Ascending aorta (tissue), 2 donors: ENCODE measurements around the gene CTNNA2. TPM values are rescaled to one million over a fixed set of nuclear protein-coding genes. Genes with fewer than 3 reads are reported as not detected.

Source experiments
- DNase-seq, 2 donors: peaks; one replicate each; pipeline ENCODE4 v3.0.0-alpha.2; 2019; ENCODE audit warnings: low spot score in 2 of 2
- H3K27ac ChIP-seq, 2 donors: fragments of 200-600 bp; sonication (generic); one replicate each; pipeline ENCODE4 v1.5.1; 2016 to 2017; ENCODE audit warnings: mild to moderate bottlenecking in 1 of 2
- H3K27me3 ChIP-seq: fragments of 200-600 bp; sonication (generic); one replicate; pipeline ENCODE4 v1.5.1; 2017
- H3K36me3 ChIP-seq, 2 donors: fragments of 200-600 bp; sonication (generic); one replicate each; pipeline ENCODE4 v1.5.1; 2016
- H3K4me1 ChIP-seq, 2 donors: fragments of 200-600 bp; sonication (generic); one replicate each; pipeline ENCODE4 v1.5.1; 2016 to 2017; ENCODE audit warnings: mild to moderate bottlenecking in 1 of 2
- H3K4me3 ChIP-seq, 2 donors: fragments of 200-600 bp; sonication (generic); one replicate each; pipeline ENCODE4 v1.5.1; 2016 to 2017; ENCODE audit warnings: mild to moderate bottlenecking in 1 of 2
- H3K9me3 ChIP-seq, 2 donors: fragments of 200-600 bp; sonication (generic); one replicate each; pipeline ENCODE4 v1.5.1; 2016
- CTCF ChIP-seq, 3 experiments: fragments of 200-600 bp in 2 of 3; fragments of 450-650 bp in 1 of 3; sonication (generic) in 2 of 3; IDR thresholded peaks; one replicate each; pipeline ENCODE4 v1.5.1; 2016 to 2019; ENCODE audit warnings: antibody characterized with exemption in 3 of 3, mild to moderate bottlenecking in 1 of 3, moderate library complexity in 1 of 3
- intact Hi-C: fragments of 100-400 bp; cut with DNase I; formaldehyde crosslinking; loops from one replicate; pipeline ENCODE4 v1.15.1; 2023
- total RNA-seq: library from RNA; depleted of rRNA; stranded (reverse); fragments of >200 nt; gene quantifications from one replicate; pipeline ENCODE4 v1.1.0, GENCODE V29; 2016

Gene CTNNA2
- total RNA-seq, 1 donor from 2014 or later = not detected

- TF ChIP-seq CTCF (IDR thresholded peaks at IDR 0.05) = no peak
- Histone ChIP-seq H3K9me3 (no peaks in the 10 kb centered on the region), H3K27me3 (no peaks in the 10 kb centered on the region), H3K36me3 (no peaks in the 10 kb centered on the region), H3K4me3 (no peak overlapping the region), H3K4me1 (no peaks in the 10 kb centered on the region), H3K27ac (no peak overlapping the region)
- DNase-seq = no peak
- intact Hi-C loops = no loop called here
Observed at GRCh38 chr2:80469428-80469827, 956.6 kb downstream of the CTNNA2 start.

- DNase-seq = no peak
- Histone ChIP-seq H3K9me3 (no peaks in the 10 kb centered on the region), H3K27me3 (no peaks in the 10 kb centered on the region), H3K27ac (no peak overlapping the region), H3K4me1 (no peaks in the 10 kb centered on the region), H3K36me3 (no peaks in the 10 kb centered on the region), H3K4me3 (no peak overlapping the region)
- intact Hi-C loops = no loop called here
- no peak for TF ChIP-seq CTCF (IDR thresholded peaks at IDR 0.05)
Observed at GRCh38 chr2:80473069-80473468, 960.2 kb downstream of the CTNNA2 start.

- no peak for TF ChIP-seq CTCF (IDR thresholded peaks at IDR 0.05)
- Histone ChIP-seq H3K36me3 (no peaks in the 10 kb centered on the region), H3K9me3 (no peaks in the 10 kb centered on the region), H3K27ac (no peak overlapping the region), H3K27me3 (no peaks in the 10 kb centered on the region), H3K4me3 (no peak overlapping the region), H3K4me1 (no peaks in the 10 kb centered on the region)
- intact Hi-C loops = no loop called here
- DNase-seq = no peak
Observed at GRCh38 chr2:80473796-80474195, 960.9 kb downstream of the CTNNA2 start.

GRCh38 chr2:80475970-80476369 is 963.1 kb downstream of the CTNNA2 start:
- Histone ChIP-seq H3K4me1 (no peaks in the 10 kb centered on the region), H3K27ac (no peak overlapping the region), H3K4me3 (no peak overlapping the region), H3K36me3 (no peaks in the 10 kb centered on the region), H3K27me3 (no peaks in the 10 kb centered on the region), H3K9me3 (no peaks in the 10 kb centered on the region)
- intact Hi-C loops = no loop called here
- DNase-seq = no peak
- no peak for TF ChIP-seq CTCF (IDR thresholded peaks at IDR 0.05)

- no peak for DNase-seq
- Histone ChIP-seq H3K27me3 (no peaks in the 10 kb centered on the region), H3K9me3 (no peaks in the 10 kb centered on the region), H3K36me3 (no peaks in the 10 kb centered on the region), H3K4me3 (no peak overlapping the region), H3K4me1 (no peaks in the 10 kb centered on the region), H3K27ac (no peak overlapping the region)
- intact Hi-C loops = no loop called here
- no peak for TF ChIP-seq CTCF (IDR thresholded peaks at IDR 0.05)
Observed at GRCh38 chr2:80476535-80477117, 963.8 kb downstream of the CTNNA2 start.

- DNase-seq = no peak
- intact Hi-C loops = no loop called here
- Histone ChIP-seq H3K4me1 (no peaks in the 10 kb centered on the region), H3K4me3 (no peak overlapping the region), H3K36me3 (no peaks in the 10 kb centered on the region), H3K27ac (no peak overlapping the region), H3K27me3 (no peaks in the 10 kb centered on the region), H3K9me3 (no peaks in the 10 kb centered on the region)
- TF ChIP-seq CTCF (IDR thresholded peaks at IDR 0.05) = no peak
Observed at GRCh38 chr2:80482276-80482675, 969.4 kb downstream of the CTNNA2 start.
